Caco-2 (cell line): ENCODE measurements around the gene RMI2. TPM values are rescaled to one million over a fixed set of nuclear protein-coding genes. Genes with fewer than 3 reads are reported as not detected.

Experiments
- BruUV-seq: library from RNA; stranded (reverse); fragments of 400-500 nt; replicated peaks from 2 replicates; lab custom pipeline; 2021; lab: Mats Ljungman, UMichigan
- CTCF ChIA-PET: fragments of 300-600 bp; sonication (Branson Sonifier 250); formaldehyde crosslinking; loops from one replicate; lab custom pipeline; 2022; ENCODE audit warnings: antibody characterized with exemption; lab: Charles Lee
- POLR2A ChIA-PET: fragments of 300-600 bp; sonication (Branson Sonifier 250); formaldehyde crosslinking; loops from one replicate; lab custom pipeline; 2022; ENCODE audit warnings: antibody characterized with exemption; lab: Charles Lee
- DNase-seq, 2 experiments: peaks; one replicate each; pipeline versions ENCODE4 v3.0.0 to v3.0.0-alpha.2; 2020 to 2022
- H3K27me3 ChIP-seq: replicated peaks from 2 replicates; pipeline ENCODE4 v1.6.0; 2011; ENCODE audit warnings: low read length; ENCODE audit not compliant: control insufficient read depth, insufficient read depth
- H3K36me3 ChIP-seq: 2 replicates; pipeline ENCODE4 v1.5.1; 2011; ENCODE audit warnings: low read length; ENCODE audit not compliant: control insufficient read depth, insufficient read depth
- H3K4me1 ChIP-seq: fragments of 250-450 bp; sonication (Bioruptor Pico); 2 replicates; pipeline ENCODE4 v1.5.1; 2020; ENCODE audit warnings: mild to moderate bottlenecking
- H3K4me3 ChIP-seq: 2 replicates; pipeline ENCODE4 v1.5.1; 2011; ENCODE audit warnings: low read depth, mild to moderate bottlenecking, control low read depth, low read length
- H3K9me3 ChIP-seq: fragments of 250-450 bp; sonication (Bioruptor Pico); 2 replicates; pipeline ENCODE4 v1.5.1; 2020; ENCODE audit warnings: mild to moderate bottlenecking, moderate library complexity
- H3K27ac Mint-ChIP-seq: one replicate; pipeline ENCODE4 v1.8.0; 2022; ENCODE audit warnings: mixed read lengths; ENCODE audit not compliant: unreplicated experiment
- H3K27me3 Mint-ChIP-seq: one replicate; pipeline ENCODE4 v1.8.0; 2022; ENCODE audit warnings: mixed read lengths; ENCODE audit not compliant: insufficient read depth, unreplicated experiment
- H3K36me3 Mint-ChIP-seq: one replicate; pipeline ENCODE4 v1.8.0; 2022; ENCODE audit warnings: mild to moderate bottlenecking, mixed read lengths; ENCODE audit not compliant: insufficient read depth, unreplicated experiment
- H3K4me1 Mint-ChIP-seq: one replicate; pipeline ENCODE4 v1.8.0; 2022; ENCODE audit warnings: low read depth, mixed read lengths; ENCODE audit not compliant: unreplicated experiment
- H3K4me3 Mint-ChIP-seq: one replicate; pipeline ENCODE4 v1.8.0; 2022; ENCODE audit warnings: mild to moderate bottlenecking, moderate library complexity, mixed read lengths; ENCODE audit not compliant: unreplicated experiment
- H3K9me3 Mint-ChIP-seq: one replicate; pipeline ENCODE4 v1.8.0; 2022; ENCODE audit warnings: mixed read lengths; ENCODE audit not compliant: unreplicated experiment
- intact Hi-C: fragments of 100-400 bp; cut with micrococcal nuclease; formaldehyde crosslinking; loops from one replicate; pipeline ENCODE4 v1.10.0; 2022; ENCODE audit not compliant: unreplicated experiment
- total RNA-seq: library from RNA; stranded (reverse); gene quantifications from 2 replicates; pipeline ENCODE4 v1.2.3, GENCODE V29; 2022
- TF ChIP-seq, protein P1 (sequence below), 2 experiments: fragments of 200-600 bp in 1 of 2; IDR thresholded peaks; 1 replicate in 1 of 2; 2 replicates in 1 of 2; pipeline versions ENCODE4 v1.5.1 to v1.8.0; 2011 to 2022; ENCODE audit warnings: antibody characterized with exemption in 1 of 2, control low read depth in 1 of 2, inconsistent platforms in 1 of 2, low read depth in 1 of 2, low read length in 1 of 2, mild to moderate bottlenecking in 1 of 2, moderate library complexity in 1 of 2; ENCODE audit not compliant: insufficient read depth in 1 of 2, severe bottlenecking in 1 of 2, unreplicated experiment in 1 of 2

The RMI2 gene
- total RNA-seq, 1 experiment from 2014 or later, result 52.7 TPM

GRCh38 chr16:11392041-11392581, 46.9 kb downstream of the RMI2 start:
- Histone ChIP-seq H3K9me3 (no peaks in the 10 kb centered on the region), H3K27me3 (no peaks in the 10 kb centered on the region), H3K4me1 (no peaks in the 10 kb centered on the region), H3K36me3 (no peaks in the 10 kb centered on the region), H3K4me3 (no peak overlapping the region)
- Mint-ChIP-seq H3K27me3 (no peaks in the 10 kb centered on the region), H3K4me3 (no peak overlapping the region), H3K27ac (no peak overlapping the region), H3K4me1 (no peaks in the 10 kb centered on the region), H3K36me3 (peaks cover 6% of the 10 kb centered on the region), H3K9me3 (no peaks in the 10 kb centered on the region)
- ChIA-PET CTCF (no interaction called here), POLR2A (no interaction called here)
- BruUV-seq, result no TSS peak
- no peak for DNase-seq
- intact Hi-C loops, result no loop called here
- TF ChIP-seq, protein P1, sequence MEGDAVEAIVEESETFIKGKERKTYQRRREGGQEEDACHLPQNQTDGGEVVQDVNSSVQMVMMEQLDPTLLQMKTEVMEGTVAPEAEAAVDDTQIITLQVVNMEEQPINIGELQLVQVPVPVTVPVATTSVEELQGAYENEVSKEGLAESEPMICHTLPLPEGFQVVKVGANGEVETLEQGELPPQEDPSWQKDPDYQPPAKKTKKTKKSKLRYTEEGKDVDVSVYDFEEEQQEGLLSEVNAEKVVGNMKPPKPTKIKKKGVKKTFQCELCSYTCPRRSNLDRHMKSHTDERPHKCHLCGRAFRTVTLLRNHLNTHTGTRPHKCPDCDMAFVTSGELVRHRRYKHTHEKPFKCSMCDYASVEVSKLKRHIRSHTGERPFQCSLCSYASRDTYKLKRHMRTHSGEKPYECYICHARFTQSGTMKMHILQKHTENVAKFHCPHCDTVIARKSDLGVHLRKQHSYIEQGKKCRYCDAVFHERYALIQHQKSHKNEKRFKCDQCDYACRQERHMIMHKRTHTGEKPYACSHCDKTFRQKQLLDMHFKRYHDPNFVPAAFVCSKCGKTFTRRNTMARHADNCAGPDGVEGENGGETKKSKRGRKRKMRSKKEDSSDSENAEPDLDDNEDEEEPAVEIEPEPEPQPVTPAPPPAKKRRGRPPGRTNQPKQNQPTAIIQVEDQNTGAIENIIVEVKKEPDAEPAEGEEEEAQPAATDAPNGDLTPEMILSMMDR (IDR thresholded peaks at IDR 0.05; ENCODE audit: insufficient read depth in 1 of 2, low read depth in 1 of 2, low read length in 1 of 2, severe bottlenecking in 1 of 2, unreplicated experiment in 1 of 2), result no peak

DNA sequence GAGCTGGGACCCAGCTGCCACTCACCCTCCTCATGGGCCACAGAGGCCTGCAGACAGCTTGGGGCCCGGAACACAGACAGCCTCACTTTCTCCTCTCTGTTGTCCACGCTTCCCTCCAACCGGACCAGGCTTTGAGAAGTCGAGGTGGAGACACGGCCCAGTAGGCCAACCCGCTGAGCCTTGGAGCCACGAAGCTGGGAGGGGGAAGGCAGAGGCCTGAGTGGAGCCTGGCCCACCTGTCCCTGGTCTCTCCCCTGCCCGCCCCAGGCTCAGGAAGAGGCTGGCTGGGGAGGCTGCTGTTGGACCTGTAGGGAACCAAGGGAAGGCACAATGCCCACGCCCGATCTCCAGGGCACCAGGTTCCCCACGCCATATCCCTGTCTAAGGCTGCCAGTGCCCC, 48.1 kb downstream of the RMI2 start:
- no peak for DNase-seq
- Mint-ChIP-seq H3K4me3 (no peak overlapping the region), H3K27me3 (no peaks in the 10 kb centered on the region), H3K9me3 (no peaks in the 10 kb centered on the region), H3K27ac (no peak overlapping the region), H3K4me1 (no peaks in the 10 kb centered on the region), H3K36me3 (peaks cover 6% of the 10 kb centered on the region)
- Histone ChIP-seq H3K9me3 (no peaks in the 10 kb centered on the region), H3K36me3 (no peaks in the 10 kb centered on the region), H3K27me3 (no peaks in the 10 kb centered on the region), H3K4me3 (no peak overlapping the region), H3K4me1 (no peaks in the 10 kb centered on the region)
- ChIA-PET POLR2A (no interaction called here), CTCF (interaction anchor here (0.6 kb wide), 1 partner anchor 1873 kb away, joined by 3 read pairs; no protein-coding TSS in a partner anchor)
- intact Hi-C loops, result no loop called here
- TF ChIP-seq, protein P1 (IDR thresholded peaks at IDR 0.05; ENCODE audit: insufficient read depth in 1 of 2, low read depth in 1 of 2, low read length in 1 of 2, severe bottlenecking in 1 of 2, unreplicated experiment in 1 of 2), result no peak
- BruUV-seq, result no TSS peak

DNA sequence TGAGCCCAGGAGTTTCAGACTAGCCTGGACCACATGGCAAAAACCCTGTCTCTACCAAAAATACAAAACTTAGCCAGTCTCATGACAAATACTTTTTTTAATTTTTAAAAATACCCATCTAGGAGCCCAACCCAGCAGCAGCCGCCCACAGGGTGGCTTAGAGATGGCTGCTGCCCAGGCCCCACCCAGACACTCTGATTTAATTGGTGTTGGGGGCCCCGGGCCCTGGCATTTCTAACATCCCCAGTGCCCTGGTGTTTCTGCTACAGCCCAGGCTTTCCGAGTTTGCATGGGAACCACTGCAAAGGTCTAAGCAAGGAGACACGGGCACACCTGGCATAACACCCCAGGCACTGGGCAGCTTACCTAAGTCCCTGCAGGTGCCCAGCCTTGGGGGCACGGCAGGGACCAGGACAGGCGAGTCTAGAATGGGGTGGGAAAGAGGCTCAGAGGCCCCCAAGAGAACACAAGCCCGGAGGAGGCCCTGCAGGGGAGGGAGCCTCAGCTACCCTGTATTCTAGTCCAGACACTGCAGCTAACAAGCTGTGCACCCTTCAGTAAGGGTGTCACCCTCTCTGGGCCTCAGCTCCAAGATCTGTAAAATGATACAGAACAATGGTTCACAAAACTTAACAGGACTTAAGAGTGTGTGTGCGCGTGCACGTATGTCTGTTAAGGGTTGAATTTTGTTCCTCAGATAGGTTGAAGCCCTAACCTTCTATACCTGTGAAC, 48.8 kb downstream of the RMI2 start:
- TF ChIP-seq, protein P1 (IDR thresholded peaks at IDR 0.05; ENCODE audit: insufficient read depth in 1 of 2, low read depth in 1 of 2, low read length in 1 of 2, severe bottlenecking in 1 of 2, unreplicated experiment in 1 of 2), result no peak
- Mint-ChIP-seq H3K27me3 (no peaks in the 10 kb centered on the region), H3K4me1 (no peaks in the 10 kb centered on the region), H3K9me3 (no peaks in the 10 kb centered on the region), H3K27ac (no peak overlapping the region), H3K4me3 (no peak overlapping the region), H3K36me3 (peaks cover 6% of the 10 kb centered on the region)
- H3K4me1 ChIP-seq, result no peaks in the 10 kb centered on the region
- BruUV-seq, result no TSS peak
- intact Hi-C loops, result no loop called here
- CTCF ChIA-PET, result no interaction called here
- DNase-seq, result no peak
- no peaks in the 10 kb centered on the region for H3K27me3 ChIP-seq
- no peaks in the 10 kb centered on the region for H3K36me3 ChIP-seq
- H3K9me3 ChIP-seq, result no peaks in the 10 kb centered on the region
- H3K4me3 ChIP-seq, result no peak overlapping the region
- POLR2A ChIA-PET, result no interaction called here
